IMR-90 (cell line): ENCODE results near the gene ATP8B3. TPM values are rescaled to one million over a fixed set of nuclear protein-coding genes. Genes with fewer than 3 reads are reported as not detected.

Source experiments
- ATAC-seq: fragments of 200-7000 bp; cut with Tn5 transposase; 2 replicates; pipeline ENCODE4 v1.9.1; 2020; ENCODE audit warnings: low read depth, mild to moderate bottlenecking, moderate library complexity
- BruUV-seq: library from RNA; stranded (reverse); fragments of 400-500 nt; replicated peaks from 2 replicates; lab custom pipeline; 2021; lab: Mats Ljungman, UMichigan
- CTCF ChIA-PET: fragments of 300-600 bp; formaldehyde crosslinking; extraction: SDS; loops from one replicate; lab custom pipeline; 2021; ENCODE audit warnings: antibody characterized with exemption; lab: Yijun Ruan, JAX
- POLR2A ChIA-PET: fragments of 300-600 bp; sonication (Branson Sonifier 250); formaldehyde crosslinking; loops from one replicate; lab custom pipeline; 2022; ENCODE audit warnings: antibody characterized with exemption; ENCODE audit not compliant: unreplicated experiment; lab: Charles Lee
- DNase-seq: peaks from one replicate; pipeline ENCODE4 v3.0.0; 2013
- H2AFZ ChIP-seq: replicated peaks from 2 replicates; pipeline ENCODE3; 2013; ENCODE audit warnings: low read length, mild to moderate bottlenecking; ENCODE audit not compliant: poor library complexity
- H2AK5ac ChIP-seq: 2 replicates; pipeline ENCODE4 v1.6.1; 2013; ENCODE audit warnings: low read depth, low read length, inconsistent platforms
- H2AK9ac ChIP-seq: replicated peaks from 2 replicates; pipeline ENCODE3; 2013; ENCODE audit warnings: mild to moderate bottlenecking, low read depth, low read length, moderate library complexity; ENCODE audit not compliant: poor library complexity
- H2BK120ac ChIP-seq: 2 replicates; pipeline ENCODE4 v1.6.1; 2013; ENCODE audit warnings: low read depth, low read length, inconsistent platforms
- H2BK15ac ChIP-seq: 3 replicates; pipeline ENCODE4 v1.6.1; 2013; ENCODE audit warnings: low read depth, low read length, inconsistent platforms
- H2BK20ac ChIP-seq: 2 replicates; pipeline ENCODE4 v1.6.1; 2013; ENCODE audit warnings: low read depth, mild to moderate bottlenecking, inconsistent platforms, low read length, moderate library complexity
- H2BK5ac ChIP-seq: 2 replicates; pipeline ENCODE4 v1.6.1; 2013; ENCODE audit warnings: mild to moderate bottlenecking, low read depth, low read length, inconsistent platforms; ENCODE audit not compliant: poor library complexity, severe bottlenecking
- H3K14ac ChIP-seq: replicated peaks from 2 replicates; pipeline ENCODE4 v1.6.1; 2013; ENCODE audit warnings: low read depth, low read length, inconsistent platforms
- H3K18ac ChIP-seq: 2 replicates; pipeline ENCODE4 v1.6.1; 2013; ENCODE audit warnings: low read depth, low read length, control low read depth
- H3K23ac ChIP-seq: 2 replicates; pipeline ENCODE4 v1.6.1; 2013; ENCODE audit warnings: low read depth, low read length, inconsistent platforms
- H3K27ac ChIP-seq: 2 replicates; pipeline ENCODE4 v1.5.1; 2013; ENCODE audit warnings: mild to moderate bottlenecking, control low read depth, low read length; ENCODE audit not compliant: insufficient read depth
- H3K27me3 ChIP-seq: 2 replicates; pipeline ENCODE4 v1.6.1; 2013; ENCODE audit warnings: low read length; ENCODE audit not compliant: control insufficient read depth, insufficient read depth
- H3K36me3 ChIP-seq: 2 replicates; pipeline ENCODE4 v1.6.1; 2013; ENCODE audit warnings: low read length, mixed read lengths; ENCODE audit not compliant: control insufficient read depth, insufficient read depth
- H3K4ac ChIP-seq: 2 replicates; pipeline ENCODE4 v1.6.1; 2013; ENCODE audit warnings: low read depth, low read length, inconsistent platforms
- H3K4me1 ChIP-seq: 2 replicates; pipeline ENCODE4 v1.6.1; 2013; ENCODE audit warnings: low read length, mixed read lengths; ENCODE audit not compliant: control insufficient read depth, insufficient read depth
- H3K4me2 ChIP-seq: 2 replicates; pipeline ENCODE4 v1.6.1; 2013; ENCODE audit warnings: low read depth, mild to moderate bottlenecking, control low read depth, low read length, moderate library complexity
- H3K4me3 ChIP-seq: 2 replicates; pipeline ENCODE4 v1.5.1; 2013; ENCODE audit warnings: low read depth, mild to moderate bottlenecking, control low read depth, low read length, moderate library complexity; ENCODE audit not compliant: insufficient read depth
- H3K56ac ChIP-seq: 2 replicates; pipeline ENCODE4 v1.6.1; 2013; ENCODE audit warnings: low read length, inconsistent platforms; ENCODE audit not compliant: insufficient read depth; ENCODE audit errors: extremely low read depth
- H3K79me1 ChIP-seq, 2 experiments: 2 replicates each; pipeline ENCODE4 v1.6.1; 2013; ENCODE audit warnings: low read length in 2 of 2, inconsistent platforms in 1 of 2, low read depth in 1 of 2
- H3K9ac ChIP-seq: 2 replicates; pipeline ENCODE4 v1.6.1; 2013; ENCODE audit warnings: low read depth, low read length, control low read depth
- H3K9me1 ChIP-seq: 2 replicates; pipeline ENCODE4 v1.6.1; 2013; ENCODE audit warnings: low read length, inconsistent platforms; ENCODE audit not compliant: insufficient read depth
- H3K9me3 ChIP-seq: 2 replicates; pipeline ENCODE4 v1.6.1; 2013; ENCODE audit warnings: low read length; ENCODE audit not compliant: control insufficient read depth, insufficient read depth
- H4K20me1 ChIP-seq: 2 replicates; pipeline ENCODE4 v1.6.1; 2013; ENCODE audit warnings: low read length, inconsistent platforms; ENCODE audit not compliant: insufficient read depth
- H4K5ac ChIP-seq: 2 replicates; pipeline ENCODE4 v1.6.1; 2013; ENCODE audit warnings: mild to moderate bottlenecking, low read depth, low read length, control low read depth
- H4K8ac ChIP-seq, 2 experiments: 2 replicates each; pipeline ENCODE4 v1.6.1; 2013; ENCODE audit warnings: low read depth in 2 of 2, low read length in 2 of 2, control low read depth in 1 of 2, inconsistent platforms in 1 of 2
- H4K91ac ChIP-seq: 2 replicates; pipeline ENCODE4 v1.6.1; 2013; ENCODE audit warnings: low read depth, low read length, inconsistent platforms; ENCODE audit not compliant: insufficient read depth
- BHLHE40 ChIP-seq: fragments of 150-350 bp; IDR thresholded peaks from 2 replicates; pipeline ENCODE4 v1.6.1; 2016; ENCODE audit warnings: mild to moderate bottlenecking, low read depth, low read length
- CEBPB ChIP-seq: IDR thresholded peaks from 2 replicates; pipeline ENCODE4 v1.6.1; 2012; ENCODE audit warnings: low read depth, low read length, improper control_type of control experiment
- CHD1 ChIP-seq: IDR thresholded peaks from 2 replicates; pipeline ENCODE4 v1.6.1; 2012; ENCODE audit warnings: low read depth, low read length, improper control_type of control experiment
- MAFK ChIP-seq: IDR thresholded peaks from 2 replicates; pipeline ENCODE4 v1.6.1; 2012; ENCODE audit warnings: low read depth, low read length, improper control_type of control experiment
- MAZ ChIP-seq: IDR thresholded peaks from 2 replicates; pipeline ENCODE4 v1.6.1; 2012; ENCODE audit warnings: low read depth, mild to moderate bottlenecking, low read length, improper control_type of control experiment, moderate library complexity, borderline replicate concordance
- MXI1 ChIP-seq: IDR thresholded peaks from 2 replicates; pipeline ENCODE4 v1.6.1; 2012; ENCODE audit warnings: low read depth, mild to moderate bottlenecking, low read length, moderate library complexity, borderline replicate concordance
- NFE2L2 ChIP-seq: fragments of 150-350 bp; IDR thresholded peaks from 2 replicates; pipeline ENCODE4 v1.6.1; 2016; ENCODE audit warnings: low read depth, mild to moderate bottlenecking, low read length
- POLR2A ChIP-seq: IDR thresholded peaks from 2 replicates; pipeline ENCODE4 v1.6.1; 2012; ENCODE audit warnings: mild to moderate bottlenecking, low read depth, low read length
- RCOR1 ChIP-seq: IDR thresholded peaks from 2 replicates; pipeline ENCODE4 v1.6.1; 2012; ENCODE audit warnings: mild to moderate bottlenecking, low read length, improper control_type of control experiment; ENCODE audit not compliant: insufficient replicate concordance
- SMC3 ChIP-seq: fragments of 150-350 bp; IDR thresholded peaks from 2 replicates; pipeline ENCODE4 v1.6.1; 2016; ENCODE audit warnings: low read depth, mild to moderate bottlenecking, antibody characterized with exemption, low read length, moderate library complexity
- WGBS, 2 experiments: methylation state at CpG; one replicate each; pipeline versions ENCODE4 v1.1.5 to v1.1.7; 2013; ENCODE audit warnings: missing lambda C conversion rate in 2 of 2; ENCODE audit not compliant: insufficient read length in 1 of 2; ENCODE audit errors: extremely low coverage in 2 of 2; 5-methylcytosine and 5-hydroxymethylcytosine counted together
- dilution Hi-C: fragments of 300-500 bp; cut with HindIII; formaldehyde crosslinking; loops from one replicate; pipeline ENCODE4 v1.14.3; 2018; ENCODE audit warnings: low sequenced_read_pairs; ENCODE audit not compliant: unreplicated experiment
- in situ Hi-C: fragments of 300-500 bp; cut with MboI; formaldehyde crosslinking; loops from 3 replicates; pipeline ENCODE4 v1.14.3; 2019; ENCODE audit warnings: low sequenced_read_pairs, inconsistent platforms, mixed read lengths
- intact Hi-C: fragments of 100-400 bp; cut with micrococcal nuclease; formaldehyde crosslinking; loops from 2 replicates; pipeline ENCODE4 v1.10.0; 2022
- polyA plus RNA-seq, 3 experiments: library from polyadenylated mRNA; depleted of rRNA; stranded (reverse); fragments of >200 nt; gene quantifications; 2 replicates each; pipeline ENCODE4 v1.2.3, GENCODE V29; 2012; ENCODE audit warnings: low replicate concordance in 1 of 3
- total RNA-seq: library from RNA; depleted of rRNA; stranded (reverse); fragments of >200 nt; gene quantifications from 2 replicates; pipeline ENCODE4 v1.2.3, GENCODE V29; 2012
- TF ChIP-seq, protein P1 (sequence below): fragments of 150-350 bp; IDR thresholded peaks from 2 replicates; pipeline ENCODE4 v1.6.1; 2016; ENCODE audit warnings: low read depth, mild to moderate bottlenecking, low read length, moderate library complexity, borderline replicate concordance

ATP8B3 gene
- total and polyA plus RNA-seq, 2 of the 4 experiments (the other 2 are of a cell fraction) = 1.6 to 8.1 TPM

DNA sequence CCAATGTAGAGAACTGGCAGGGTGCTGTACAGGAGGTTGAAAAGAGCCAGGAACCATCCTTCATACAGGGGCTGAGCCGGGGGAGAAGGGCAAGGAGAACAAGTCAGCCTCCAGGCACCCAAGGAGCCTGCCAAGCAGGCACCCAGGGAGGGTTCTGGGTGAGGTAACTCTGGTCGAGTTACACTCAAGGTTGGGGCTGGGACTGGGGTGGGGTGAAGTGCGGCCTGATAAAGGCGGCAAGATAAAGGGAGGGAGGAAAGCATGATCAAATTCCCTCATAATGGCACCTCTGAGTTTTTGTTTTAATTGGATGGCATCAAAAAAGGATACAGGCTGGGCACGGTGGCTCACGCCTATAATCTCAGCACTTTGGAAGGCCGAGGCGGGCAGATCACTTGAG is 25.0 kb downstream of the ATP8B3 start:
- no peak overlapping the region for H2AK5ac ChIP-seq
- no peaks in the 10 kb centered on the region for H3K79me1 ChIP-seq
- H3K4me3 ChIP-seq = no peak overlapping the region
- H3K36me3 ChIP-seq = no peaks in the 10 kb centered on the region
- H3K9me3 ChIP-seq = peaks cover 14% of the 10 kb centered on the region; the same call in 1 of the 2 replicates
- H2BK5ac ChIP-seq = no peak overlapping the region
- in situ Hi-C loops = loop anchor here (25.0 kb wide), 1 partner anchor 250 kb away; no protein-coding TSS in a partner anchor
- H3K14ac ChIP-seq = no peak overlapping the region
- no CpG with 5 or more reads among the region's 8 CpGs for WGBS, 2 experiments
- H3K18ac ChIP-seq = no peak overlapping the region
- no peak overlapping the region for H3K23ac ChIP-seq
- no peaks in the 10 kb centered on the region for H4K20me1 ChIP-seq
- H4K91ac ChIP-seq = no peak overlapping the region
- no peak overlapping the region for H3K56ac ChIP-seq
- no TSS peak for BruUV-seq
- H3K27ac ChIP-seq = no peak overlapping the region
- peaks cover 32% of the 10 kb centered on the region for H3K27me3 ChIP-seq
- ATAC-seq = no peak
- no peaks in the 10 kb centered on the region for H3K4me1 ChIP-seq
- CTCF ChIA-PET = no interaction called here
- no peak overlapping the region for H2BK15ac ChIP-seq
- TF ChIP-seq MAFK = no peak
- no peak for TF ChIP-seq BHLHE40
- TF ChIP-seq SMC3 = no peak
- TF ChIP-seq, protein P1, sequence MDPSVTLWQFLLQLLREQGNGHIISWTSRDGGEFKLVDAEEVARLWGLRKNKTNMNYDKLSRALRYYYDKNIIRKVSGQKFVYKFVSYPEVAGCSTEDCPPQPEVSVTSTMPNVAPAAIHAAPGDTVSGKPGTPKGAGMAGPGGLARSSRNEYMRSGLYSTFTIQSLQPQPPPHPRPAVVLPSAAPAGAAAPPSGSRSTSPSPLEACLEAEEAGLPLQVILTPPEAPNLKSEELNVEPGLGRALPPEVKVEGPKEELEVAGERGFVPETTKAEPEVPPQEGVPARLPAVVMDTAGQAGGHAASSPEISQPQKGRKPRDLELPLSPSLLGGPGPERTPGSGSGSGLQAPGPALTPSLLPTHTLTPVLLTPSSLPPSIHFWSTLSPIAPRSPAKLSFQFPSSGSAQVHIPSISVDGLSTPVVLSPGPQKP = no peak
- no peak for TF ChIP-seq NFE2L2
- TF ChIP-seq MAZ = no peak
- no peak for TF ChIP-seq POLR2A
- TF ChIP-seq MXI1 = no peak
- no peak for TF ChIP-seq CEBPB
- TF ChIP-seq CHD1 = no peak
- TF ChIP-seq RCOR1 = no peak
- H2BK120ac ChIP-seq = no peak overlapping the region
- H3K9me1 ChIP-seq = no peaks in the 10 kb centered on the region
- dilution Hi-C loops = no loop called here
- H2AK9ac ChIP-seq = no peak overlapping the region
- POLR2A ChIA-PET = no interaction called here
- no peak overlapping the region for H2BK20ac ChIP-seq
- H3K9ac ChIP-seq = no peak overlapping the region
- H2AFZ ChIP-seq = no peak overlapping the region
- no peak overlapping the region for H4K5ac ChIP-seq
- intact Hi-C loops = no loop called here
- H3K4me2 ChIP-seq = no peak overlapping the region
- H3K4ac ChIP-seq = no peak overlapping the region
- no peak for DNase-seq
- H4K8ac ChIP-seq = no peak overlapping the region
